ENCODE data around the gene PTX4.

The PTX4 gene

GRCh38 chr16:1457489-1458245, 31.1 kb downstream of the PTX4 start:
- no peak for DNase-seq

DNA sequence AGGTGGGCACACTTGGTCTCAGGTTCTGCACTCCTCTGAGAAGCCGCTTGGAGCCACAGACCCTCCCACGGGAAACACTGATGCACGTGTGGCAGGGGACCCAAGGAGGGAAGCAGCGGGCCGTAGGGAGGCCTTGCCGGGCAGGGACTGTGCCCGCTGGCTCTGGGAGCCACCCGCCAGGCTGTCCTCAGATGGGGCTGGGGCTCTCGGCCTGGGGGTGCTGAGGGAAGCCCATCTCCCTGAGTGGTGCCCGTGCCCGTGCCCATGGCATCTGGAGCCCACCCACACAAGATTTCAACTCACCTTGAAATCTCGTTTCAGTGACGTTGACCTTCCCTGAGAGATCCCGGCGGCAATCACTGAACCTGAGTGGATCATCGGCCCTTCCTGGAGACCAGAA, 31.8 kb downstream of the PTX4 start:
- DNase-seq, result no peak

- no peak for DNase-seq
Observed at GRCh38 chr16:1455190-1456171, 33.3 kb downstream of the PTX4 start.

DNA sequence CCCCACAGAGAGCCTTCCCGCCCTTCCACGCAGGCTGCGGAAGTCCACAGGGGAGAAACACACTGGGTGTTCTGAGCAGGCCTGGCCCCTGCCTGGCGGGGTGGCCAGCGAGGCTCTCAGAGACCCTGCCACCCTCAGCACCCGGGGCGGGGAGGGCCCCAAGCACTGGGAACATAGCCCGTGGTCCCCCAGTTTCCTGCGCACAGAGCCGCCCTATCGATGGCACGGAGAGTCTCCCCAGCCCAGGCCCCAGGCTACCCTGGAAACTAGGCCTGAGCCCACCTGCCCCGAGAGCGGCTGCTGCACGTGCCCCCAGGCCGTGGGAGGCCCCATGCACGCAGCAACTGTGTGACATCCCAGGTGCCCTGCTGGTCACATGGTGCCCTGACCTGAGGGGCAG, 34.2 kb downstream of the PTX4 start:
- DNase-seq, result no peak

- DNase-seq, result no peak
Observed at GRCh38 chr16:1453316-1453715, 35.4 kb downstream of the PTX4 start.

DNA sequence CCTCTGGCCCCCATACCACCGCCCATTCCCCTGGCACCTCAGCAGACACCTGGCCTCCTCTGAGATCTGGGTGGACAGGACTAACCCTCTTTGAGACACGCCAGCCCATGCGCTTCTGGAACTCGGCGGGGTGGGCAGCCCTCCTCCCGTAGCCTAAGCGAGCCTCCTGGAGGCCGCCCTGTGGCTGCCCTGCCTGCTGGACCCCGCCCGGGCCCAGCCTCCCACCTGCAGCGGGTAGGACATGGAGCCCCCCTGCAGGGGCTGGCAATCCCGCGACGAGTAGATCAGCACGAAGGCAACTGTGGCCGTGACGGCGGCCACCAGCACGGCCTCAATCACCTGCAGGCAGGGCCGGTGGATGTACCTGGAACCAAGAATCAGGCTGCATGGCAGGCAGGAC, 36.2 kb downstream of the PTX4 start:
- no peak for DNase-seq

DNA sequence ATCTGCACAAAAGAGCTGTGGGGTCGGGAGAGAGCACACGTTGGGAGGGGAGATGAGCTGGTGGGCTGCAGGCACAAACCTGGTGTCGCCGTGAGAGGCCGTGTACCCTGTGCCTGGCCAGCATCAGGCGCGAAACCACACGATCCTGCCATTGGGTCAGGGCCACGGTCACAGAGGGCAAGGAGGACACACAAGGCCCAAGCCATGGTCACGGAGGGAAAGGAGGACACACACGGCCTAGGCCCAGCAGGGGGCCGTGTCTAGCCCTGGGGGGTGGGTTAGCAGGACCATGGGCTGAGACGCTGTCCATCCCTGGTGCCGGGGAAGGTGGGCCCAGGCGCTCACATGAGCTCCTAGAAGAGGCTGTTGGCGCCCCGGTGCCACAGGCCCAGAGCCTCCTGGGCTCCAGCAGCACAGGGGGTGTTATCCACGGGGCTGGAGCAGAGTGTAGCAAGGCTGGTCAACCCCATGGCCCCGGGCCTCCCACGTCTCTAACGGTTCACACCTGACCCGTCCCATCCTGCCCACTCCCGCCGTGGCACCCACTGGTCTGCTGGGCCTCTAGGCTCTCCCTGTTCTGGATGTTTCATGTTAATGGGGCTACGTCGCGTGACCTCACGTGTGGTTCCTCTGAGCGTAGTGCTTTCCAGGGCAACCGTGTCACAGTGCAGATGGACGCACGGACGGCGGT, 36.9 kb downstream of the PTX4 start:
- DNase-seq, result no peak

DNA sequence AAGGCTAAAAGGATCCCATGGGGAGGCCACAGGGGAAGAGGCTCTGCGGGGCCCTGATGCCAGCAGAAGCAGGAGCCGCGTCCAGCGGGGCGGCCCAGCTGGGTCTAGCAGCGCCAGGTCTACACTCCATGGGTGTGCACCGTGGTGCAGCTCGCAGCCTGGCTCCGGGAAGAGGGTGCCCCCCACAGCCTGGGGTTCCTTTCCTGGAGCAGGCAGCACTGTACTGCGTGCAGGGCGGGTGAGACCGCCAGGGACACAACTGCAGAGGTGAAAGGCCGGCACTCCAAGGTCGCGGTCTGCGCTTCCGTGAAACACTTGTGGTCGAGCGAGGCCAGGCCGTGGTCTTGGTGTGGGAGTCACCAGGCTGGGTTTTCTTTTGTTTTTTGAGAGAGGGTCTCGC, 37.9 kb downstream of the PTX4 start:
- DNase-seq, result no peak

DNA sequence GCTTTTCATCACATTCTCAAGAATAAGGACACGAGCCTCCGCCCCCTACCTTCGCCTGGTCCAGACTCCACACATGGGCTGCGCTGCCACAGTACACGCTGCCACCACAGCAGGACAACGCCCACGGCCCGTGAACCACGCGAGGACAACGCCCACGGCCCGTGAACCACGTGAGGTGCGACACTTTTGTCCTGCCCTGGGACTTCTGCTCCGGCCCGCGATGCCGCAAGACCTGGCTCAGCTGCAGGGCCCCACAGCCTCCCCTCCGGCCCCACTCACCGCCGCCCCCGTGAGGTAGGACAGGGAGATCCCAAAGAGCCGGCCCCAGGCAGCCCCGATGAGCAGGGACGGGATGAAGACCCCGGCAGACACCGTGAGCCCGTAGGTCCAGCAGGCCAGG, 38.5 kb downstream of the PTX4 start:
- no peak for DNase-seq

- no peak for DNase-seq
Observed at GRCh38 chr16:1449201-1449788, 39.4 kb downstream of the PTX4 start.

GRCh38 chr16:1448536-1449116, 40.1 kb downstream of the PTX4 start:
- DNase-seq, result no peak

- no peak for DNase-seq
Observed at GRCh38 chr16:1447965-1448364, 40.8 kb downstream of the PTX4 start.

- DNase-seq, result no peak
Observed at GRCh38 chr16:1446296-1447080, 42.3 kb downstream of the PTX4 start.

DNA sequence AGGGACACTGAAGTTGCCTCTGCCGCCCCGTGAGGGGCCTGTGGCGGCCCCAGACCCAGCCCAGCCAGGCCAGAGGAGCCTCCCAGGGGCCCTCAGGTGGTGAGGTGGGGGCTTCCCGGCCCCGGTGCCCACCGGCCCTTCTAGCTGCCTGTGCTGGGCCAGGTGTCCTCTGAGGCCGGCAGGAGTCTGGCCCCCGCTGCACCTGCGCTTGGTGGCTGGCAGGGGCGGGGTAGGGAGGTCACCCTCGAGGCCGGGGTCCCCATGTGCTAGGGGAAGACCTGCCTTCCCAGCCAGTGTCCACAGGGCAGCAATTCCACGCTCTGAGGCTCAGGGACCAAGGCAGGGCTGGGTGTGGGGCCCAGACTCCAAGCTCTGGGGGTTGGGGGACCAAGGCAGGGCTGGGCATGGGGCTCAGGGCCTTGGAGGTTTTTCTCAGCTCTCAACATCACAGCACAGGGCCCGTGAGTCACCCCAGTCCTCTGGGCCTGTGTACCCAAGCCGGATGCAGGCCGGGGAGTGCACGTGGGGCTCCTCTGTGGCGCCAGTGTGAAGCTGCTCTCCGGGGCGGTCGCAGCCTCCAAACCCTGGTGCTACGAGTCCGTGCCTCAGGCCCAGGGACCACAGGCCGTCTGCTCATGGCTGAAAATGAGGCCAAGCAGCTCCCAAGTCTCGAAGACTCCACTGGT, 43.1 kb downstream of the PTX4 start:
- no peak for DNase-seq

GRCh38 chr16:1444730-1445517, 43.8 kb downstream of the PTX4 start:
- no peak for DNase-seq

GRCh38 chr16:1443980-1444729, 44.6 kb downstream of the PTX4 start, which contains the start of gene CCDC154:
Gene CCDC154 (minus strand): TSS chr16:1444556. CDS start chr16:1444322, 234 bp downstream.
- DNase-seq, result no peak

- DNase-seq, result no peak
Observed at GRCh38 chr16:1443403-1443973, 45.3 kb downstream of the PTX4 start.

GRCh38 chr16:1442697-1443096, 46.0 kb downstream of the PTX4 start:
- DNase-seq, result no peak

GRCh38 chr16:1441391-1441829, 47.3 kb downstream of the PTX4 start:
- no peak for DNase-seq

Measured in activated CD4-positive, CD25-positive, alpha-beta regulatory T cell (primary cell).